Activated naive CD4-positive, alpha-beta T cell treated with anti-CD3 and anti-CD28 coated beads, Interleukin-2, amount 50 U/mL, for 16 hours (primary cell): ENCODE results near the gene FER.

Experiments used
- DNase-seq: peaks from one replicate; pipeline ENCODE4 v3.0.0-alpha.2; 2020

The FER gene

GRCh38 chr5:109196087-109196822 is 448.6 kb downstream of the FER start:
- no peak for DNase-seq

GRCh38 chr5:109196823-109197160 is 449.1 kb downstream of the FER start:
- no peak for DNase-seq

GRCh38 chr5:109199289-109199688 is 451.6 kb downstream of the FER start:
- DNase-seq: no peak

- no peak for DNase-seq
Observed at GRCh38 chr5:109199799-109200620, 452.3 kb downstream of the FER start.

- DNase-seq: no peak
Observed at GRCh38 chr5:109215040-109215439, 467.3 kb downstream of the FER start.

- DNase-seq: no peak
Observed at GRCh38 chr5:109218818-109219217, 471.1 kb downstream of the FER start.

GRCh38 chr5:109223531-109223930 is 475.8 kb downstream of the FER start:
- DNase-seq: no peak

- DNase-seq: no peak
Observed at GRCh38 chr5:109224276-109224882, 476.7 kb downstream of the FER start.

- DNase-seq: no peak
Observed at GRCh38 chr5:109225716-109226625, 478.3 kb downstream of the FER start.

GRCh38 chr5:109230369-109230768 is 482.7 kb downstream of the FER start:
- no peak for DNase-seq

- DNase-seq: no peak
Observed at GRCh38 chr5:109231331-109231730, 483.6 kb downstream of the FER start.

GRCh38 chr5:109234381-109234780 is 486.7 kb downstream of the FER start:
- DNase-seq: no peak

- no peak for DNase-seq
Observed at GRCh38 chr5:109239456-109239855, 491.8 kb downstream of the FER start.

GRCh38 chr5:109242518-109242917 is 494.8 kb downstream of the FER start:
- no peak for DNase-seq

GRCh38 chr5:109246395-109246794 is 498.7 kb downstream of the FER start:
- no peak for DNase-seq
